H1 (cell line): ENCODE data around the gene VWA7. TPM values are rescaled to one million over a fixed set of nuclear protein-coding genes. Genes with fewer than 3 reads are reported as not detected.

ENCODE experiments used
- CTCF ChIA-PET: fragments of 300-600 bp; sonication (Branson Sonifier 250); formaldehyde crosslinking; loops from one replicate; lab custom pipeline; 2021; ENCODE audit not compliant: partially characterized antibody; lab: Charles Lee
- POLR2A ChIA-PET: fragments of 300-600 bp; sonication (Branson Sonifier 250); formaldehyde crosslinking; loops from one replicate; lab custom pipeline; 2021; ENCODE audit warnings: inconsistent platforms; ENCODE audit not compliant: partially characterized antibody; lab: Charles Lee
- DNase-seq, 2 experiments: peaks; one replicate each; pipeline versions ENCODE4 v3.0.0 to v3.0.0-alpha.2; 2010 to 2022; ENCODE audit warnings: low spot score in 2 of 2, low read depth in 1 of 2, mixed read lengths in 1 of 2
- FAIRE-seq: peaks from 2 replicates; lab custom pipeline; 2011; peaks lifted over from hg19 to GRCh38; lab: Jason Lieb, UNC
- H2AFZ ChIP-seq: 2 replicates; pipeline ENCODE4 v1.8.1; 2012; ENCODE audit warnings: low read length, inconsistent platforms
- H2AK5ac ChIP-seq: 2 replicates; pipeline ENCODE4 v1.6.1; 2013; ENCODE audit warnings: low read depth, low read length
- H2BK120ac ChIP-seq: replicated peaks from 2 replicates; pipeline ENCODE3; 2013; ENCODE audit warnings: low read depth, low read length, inconsistent platforms
- H2BK12ac ChIP-seq: 2 replicates; pipeline ENCODE4 v1.6.1; 2013; ENCODE audit warnings: low read depth, low read length
- H2BK15ac ChIP-seq: 2 replicates; pipeline ENCODE4 v1.6.1; 2013; ENCODE audit warnings: low read length
- H2BK20ac ChIP-seq: 2 replicates; pipeline ENCODE4 v1.6.1; 2013; ENCODE audit warnings: low read length
- H2BK5ac ChIP-seq: 2 replicates; pipeline ENCODE4 v1.6.1; 2013; ENCODE audit warnings: low read depth, low read length
- H3K14ac ChIP-seq: 2 replicates; pipeline ENCODE4 v1.6.1; 2013; ENCODE audit warnings: inconsistent platforms; ENCODE audit not compliant: insufficient read length
- H3K18ac ChIP-seq: 2 replicates; pipeline ENCODE4 v1.6.1; 2013; ENCODE audit warnings: low read length; ENCODE audit errors: extremely low read depth
- H3K23ac ChIP-seq: 2 replicates; pipeline ENCODE4 v1.6.1; 2013; ENCODE audit warnings: inconsistent platforms; ENCODE audit not compliant: insufficient read length
- H3K23me2 ChIP-seq: 2 replicates; pipeline ENCODE4 v1.6.1; 2013; ENCODE audit warnings: low read depth, low read length
- H3K27ac ChIP-seq: 2 replicates; pipeline ENCODE4 v1.6.1; 2011; ENCODE audit warnings: low read depth, low read length, inconsistent platforms
- H3K27me3 ChIP-seq, 4 experiments: replicated peaks in 1 of 4; 1 replicate in 1 of 4; 2 replicates in 3 of 4; pipeline versions ENCODE4 v1.6.1 to v1.8.1; 2011 to 2013; ENCODE audit warnings: low read length in 3 of 4, mild to moderate bottlenecking in 3 of 4, inconsistent platforms in 2 of 4, mixed read lengths in 2 of 4, moderate library complexity in 1 of 4; ENCODE audit not compliant: control insufficient read depth in 3 of 4, insufficient read depth in 3 of 4; ENCODE audit errors: extremely low read depth in 1 of 4
- H3K36me3 ChIP-seq, 4 experiments: 2 replicates each; pipeline versions ENCODE4 v1.6.1 to v1.8.1; 2011 to 2013; ENCODE audit warnings: mild to moderate bottlenecking in 4 of 4, low read length in 3 of 4, moderate library complexity in 2 of 4, control low read depth in 1 of 4, inconsistent platforms in 1 of 4; ENCODE audit not compliant: insufficient read depth in 4 of 4, control insufficient read depth in 2 of 4
- H3K4ac ChIP-seq: replicated peaks from 2 replicates; pipeline ENCODE3; 2013; ENCODE audit warnings: low read length, low read depth, mixed read lengths, inconsistent platforms; ENCODE audit not compliant: insufficient read length
- H3K4me1 ChIP-seq, 4 experiments: replicated peaks in 1 of 4; 1 replicate in 1 of 4; 2 replicates in 3 of 4; pipeline versions ENCODE4 v1.6.1 to v1.8.1; 2011 to 2013; ENCODE audit warnings: low read length in 3 of 4, inconsistent platforms in 2 of 4, mixed read lengths in 1 of 4; ENCODE audit not compliant: insufficient read depth in 4 of 4, control insufficient read depth in 3 of 4
- H3K4me2 ChIP-seq, 2 experiments: 2 replicates each; pipeline versions ENCODE4 v1.6.1 to v1.8.1; 2011 to 2013; ENCODE audit warnings: low read depth in 2 of 2, low read length in 2 of 2, control low read depth in 1 of 2, inconsistent platforms in 1 of 2, mild to moderate bottlenecking in 1 of 2; ENCODE audit not compliant: insufficient read depth in 1 of 2
- H3K4me3 ChIP-seq, 4 experiments: fragments of 200-600, 300-600 bp in 1 of 4; sonication (generic), shearing (Covaris generic), sonication (Bioruptor Twin) in 1 of 4; 2 replicates each; pipeline versions ENCODE4 v1.5.1 to v1.8.1; 2011 to 2016; ENCODE audit warnings: low read length in 4 of 4, low read depth in 3 of 4, control low read depth in 2 of 4, inconsistent platforms in 2 of 4, mild to moderate bottlenecking in 2 of 4, mixed read lengths in 1 of 4, moderate library complexity in 1 of 4; ENCODE audit not compliant: insufficient read depth in 2 of 4; ENCODE audit errors: extremely low read depth in 1 of 4
- H3K56ac ChIP-seq: replicated peaks from 2 replicates; pipeline ENCODE3; 2013; ENCODE audit warnings: low read depth, mild to moderate bottlenecking, mixed read lengths, low read length, inconsistent platforms; ENCODE audit not compliant: insufficient read length
- H3K79me1 ChIP-seq: 2 replicates; pipeline ENCODE4 v1.6.1; 2013; ENCODE audit warnings: low read depth, low read length, control low read depth
- H3K79me2 ChIP-seq, 2 experiments: 2 replicates each; pipeline versions ENCODE4 v1.6.1 to v1.8.1; 2012 to 2013; ENCODE audit warnings: low read length in 2 of 2, mild to moderate bottlenecking in 2 of 2, inconsistent platforms in 1 of 2; ENCODE audit not compliant: insufficient read depth in 2 of 2, control insufficient read depth in 1 of 2
- H3K9ac ChIP-seq, 4 experiments: replicated peaks in 1 of 4; 1 replicate in 1 of 4; 2 replicates in 3 of 4; pipeline versions ENCODE4 v1.6.1 to v1.8.1; 2011 to 2013; ENCODE audit warnings: low read depth in 3 of 4, low read length in 3 of 4, control low read depth in 2 of 4, mild to moderate bottlenecking in 2 of 4, moderate library complexity in 2 of 4, inconsistent platforms in 1 of 4; ENCODE audit errors: extremely low read depth in 1 of 4
- H3K9me3 ChIP-seq, 2 experiments: 2 replicates each; pipeline versions ENCODE4 v1.6.1 to v1.8.1; 2012 to 2013; ENCODE audit warnings: mild to moderate bottlenecking in 2 of 2, moderate library complexity in 2 of 2, control low read depth in 1 of 2, inconsistent platforms in 1 of 2, low read depth in 1 of 2, low read length in 1 of 2, mixed read lengths in 1 of 2; ENCODE audit not compliant: insufficient read depth in 2 of 2
- H4K20me1 ChIP-seq, 2 experiments: replicated peaks in 1 of 2; 2 replicates each; pipeline versions ENCODE3 to v1.8.1; 2011 to 2013; ENCODE audit warnings: inconsistent platforms in 2 of 2, low read length in 2 of 2, mild to moderate bottlenecking in 1 of 2; ENCODE audit not compliant: insufficient read depth in 2 of 2, control insufficient read depth in 1 of 2
- H4K5ac ChIP-seq: 2 replicates; pipeline ENCODE4 v1.6.1; 2013; ENCODE audit warnings: low read length, low read depth, mixed read lengths, inconsistent platforms; ENCODE audit not compliant: insufficient read length
- H4K8ac ChIP-seq: 2 replicates; pipeline ENCODE4 v1.8.0; 2013; ENCODE audit warnings: mild to moderate bottlenecking, moderate library complexity, low read length, inconsistent platforms; ENCODE audit not compliant: insufficient read depth; ENCODE audit errors: extremely low read depth
- H4K91ac ChIP-seq: replicated peaks from 2 replicates; pipeline ENCODE3; 2013; ENCODE audit warnings: low read length, mixed read lengths, inconsistent platforms; ENCODE audit not compliant: insufficient read length
- BCL11A ChIP-seq, 2 experiments: IDR thresholded peaks; one replicate each; pipeline ENCODE4 v1.6.1; 2011; ENCODE audit warnings: low read depth in 2 of 2, low read length in 2 of 2, mild to moderate bottlenecking in 2 of 2
- KDM4A ChIP-seq: IDR thresholded peaks from one replicate; pipeline ENCODE4 v1.7.1; 2012; ENCODE audit warnings: low read depth, mild to moderate bottlenecking, moderate library complexity, low read length, inconsistent platforms; ENCODE audit not compliant: severe bottlenecking
- NRF1 ChIP-seq: IDR thresholded peaks from 2 replicates; pipeline ENCODE4 v1.6.1; 2011; ENCODE audit warnings: mild to moderate bottlenecking, low read depth, low read length, improper control_type of control experiment
- RFX5 ChIP-seq: IDR thresholded peaks from 2 replicates; pipeline ENCODE4 v1.6.1; 2011; ENCODE audit warnings: low read depth, low read length, improper control_type of control experiment, borderline replicate concordance
- RNF2 ChIP-seq: fragments of 200-900, 300-1000 bp; sonication (generic); IDR thresholded peaks from 2 replicates; pipeline ENCODE4 v1.7.1; 2016; ENCODE audit warnings: borderline replicate concordance, low read depth, mild to moderate bottlenecking, antibody characterized with exemption, low read length; ENCODE audit not compliant: poor library complexity, severe bottlenecking; ENCODE audit errors: missing control alignments
- SIX5 ChIP-seq: IDR thresholded peaks from 2 replicates; pipeline ENCODE4 v1.6.1; 2011; ENCODE audit warnings: mild to moderate bottlenecking, low read depth, low read length
- WGBS, 2 experiments: shearing (Covaris generic) in 1 of 2; methylation state at CpG; one replicate each; pipeline versions ENCODE4 v1.1.6 to v1.1.7; 2013 to 2015; ENCODE audit warnings: low lambda C conversion rate in 2 of 2, mixed read lengths in 2 of 2, inconsistent platforms in 1 of 2, low coverage in 1 of 2, missing lambda C conversion rate in 1 of 2; ENCODE audit not compliant: insufficient replicate concordance in 2 of 2, insufficient coverage in 1 of 2, insufficient read length in 1 of 2; ENCODE audit errors: extremely low coverage in 1 of 2, missing lambda C conversion rate in 1 of 2; 5-methylcytosine and 5-hydroxymethylcytosine counted together
- polyA plus RNA-seq, 7 experiments: library from polyadenylated mRNA; depleted of rRNA in 3 of 7; stranded (reverse) in 5 of 7; unstranded in 2 of 7; fragments of >200 nt in 5 of 7; fragments of 200-250 nt in 2 of 7; gene quantifications; 1 replicate in 5 of 7; 2 replicates in 1 of 7; 4 replicates in 1 of 7; pipeline versions ENCODE4 v1.2.1 to v1.2.3, GENCODE V29; 2011 to 2013; ENCODE audit warnings: missing spikeins in 2 of 7, mixed read lengths in 2 of 7
- total RNA-seq: library from RNA; stranded (reverse); fragmentation: NEBNext Ultra II Directional; extraction: Animal tissue kit (Norgen Biotek cat#: 25700); gene quantifications from 2 replicates; pipeline ENCODE4 v1.2.1, GENCODE V29; 2021

VWA7 gene
- total and polyA plus RNA-seq, 2 of the 8 experiments (the other 6 are each of a cell fraction or from before 2014, with no cell fraction given): 0.82 to 2.1 TPM

DNA sequence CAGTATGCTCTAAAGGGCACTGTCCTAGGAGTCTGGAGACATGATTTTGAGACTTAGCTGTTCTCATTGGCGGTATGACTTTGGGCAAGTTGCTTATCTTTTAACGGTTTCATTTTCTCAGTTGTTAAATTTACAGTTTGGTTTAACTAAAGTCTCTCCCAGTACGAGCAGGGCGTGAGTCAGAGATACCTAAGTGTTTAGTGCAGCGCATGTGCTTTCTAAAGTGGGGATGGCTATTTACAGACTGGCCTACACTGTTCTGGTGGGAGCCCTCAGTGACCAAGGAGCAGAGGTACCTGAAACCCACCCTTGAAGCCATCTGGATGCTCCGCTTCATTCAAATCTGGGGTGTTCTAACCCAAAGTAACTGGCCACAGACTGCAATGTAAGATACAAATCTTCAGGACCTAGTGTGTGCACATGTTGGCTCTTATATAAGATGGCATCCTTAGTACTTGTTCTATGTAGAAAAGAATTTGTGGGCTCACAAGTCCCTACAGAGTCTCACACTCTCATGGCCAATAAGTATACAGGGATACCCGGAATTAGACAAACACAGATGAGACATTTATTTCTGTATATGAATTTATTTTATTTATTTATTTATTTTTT lies 26.6 kb downstream of the VWA7 start:
- Histone ChIP-seq H4K20me1 (no peaks in the 10 kb centered on the region), H3K79me2 (no peaks in the 10 kb centered on the region), H4K91ac (no peak overlapping the region), H3K79me1 (no peaks in the 10 kb centered on the region), H2AK5ac (no peak overlapping the region), H3K56ac (no peak overlapping the region), H4K5ac (no peak overlapping the region), H3K23me2 (no peaks in the 10 kb centered on the region), H4K8ac (no peak overlapping the region), H2BK5ac (no peak overlapping the region), H2BK120ac (no peak overlapping the region), H3K9ac (no peak overlapping the region), H3K4me3 (no peak overlapping the region), H3K27ac (no peak overlapping the region)
- no peak for DNase-seq
- CTCF ChIA-PET: interaction anchor here (0.7 to 4.2 kb wide), 4 partner anchors 20 to 140 kb away, joined by 3 to 25 read pairs (median 8); partner anchors contain the start of gene DDAH2
- no peak for TF ChIP-seq NRF1
- TF ChIP-seq RFX5: no peak
- no peak for TF ChIP-seq RNF2
- TF ChIP-seq KDM4A: no peak
- TF ChIP-seq SIX5: no peak
- TF ChIP-seq BCL11A (IDR thresholded peaks at IDR 0.05; ENCODE audit: low read depth in 2 of 2, low read length in 2 of 2): no peak
- TF ChIP-seq, all 59 proteins: peak for 0
- Histone ChIP-seq H2BK20ac (no peak overlapping the region), H3K4ac (no peak overlapping the region), H2BK15ac (no peak overlapping the region), H3K18ac (no peak overlapping the region), H3K36me3 (peaks cover 0 to 7% (median 0%) of the 10 kb centered on the region in 4 experiments; a peak in 2 of 8 replicates), H3K4me1 (no peaks in the 10 kb centered on the region), H3K9me3 (no peaks in the 10 kb centered on the region), H3K23ac (no peak overlapping the region), H3K27me3 (no peaks in the 10 kb centered on the region), H3K4me2 (no peak overlapping the region), H2AFZ (no peak overlapping the region), H2BK12ac (no peak overlapping the region), H3K14ac (no peak overlapping the region)
- POLR2A ChIA-PET: interaction anchor here (0.7 to 4.8 kb wide), 9 partner anchors 8 to 77 kb away, joined by 3 to 33 read pairs (median 4); partner anchors contain the start of genes HSPA1B, MSH5, SAPCD1 and VARS1
- WGBS, 2 experiments: 91% methylated on average over 7 of the region's 7 CpGs; no CpG with 5 or more reads in 1 of the 2 experiments
- FAIRE-seq: no peak
